Stimulated activated CD4-positive, alpha-beta T cell treated with anti-CD3 and anti-CD28 coated beads, TNF-alpha, amount 100 ng/mL, for 4 hours (primary cell): Measurements from ENCODE around the gene FER1L5.

Source experiments
- DNase-seq, 3 experiments: peaks; one replicate each; pipeline ENCODE4 v3.0.0-alpha.2; 2020; ENCODE audit warnings: low read depth in 3 of 3

Gene FER1L5

DNA sequence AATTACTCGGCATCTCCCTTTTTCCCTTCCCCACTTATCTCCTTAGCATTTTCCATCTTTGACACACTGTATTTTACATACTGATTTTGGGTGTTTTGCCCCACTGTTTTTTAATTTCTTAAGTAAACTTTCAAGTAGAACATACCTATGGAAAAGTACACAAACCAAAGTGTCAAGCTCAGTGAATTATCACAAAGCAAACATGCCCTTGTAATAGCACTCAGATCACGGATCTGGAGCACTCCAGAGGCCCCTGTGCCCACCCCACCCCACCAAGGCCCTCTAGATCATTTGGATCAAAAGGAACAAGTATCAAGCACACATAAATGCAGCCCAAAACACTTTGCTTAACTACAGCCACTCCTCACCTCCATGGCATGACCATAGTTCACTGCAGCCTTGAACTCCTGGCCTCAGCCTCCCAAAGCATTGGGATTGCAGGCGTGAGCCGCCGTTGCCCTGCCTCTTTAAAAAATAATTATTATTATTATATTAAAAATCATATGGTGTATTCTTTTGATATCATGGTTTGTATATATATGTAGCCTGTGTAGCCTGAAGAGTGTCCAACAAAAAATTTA is 38.1 kb downstream of the FER1L5 start:
- no peak for DNase-seq

DNA sequence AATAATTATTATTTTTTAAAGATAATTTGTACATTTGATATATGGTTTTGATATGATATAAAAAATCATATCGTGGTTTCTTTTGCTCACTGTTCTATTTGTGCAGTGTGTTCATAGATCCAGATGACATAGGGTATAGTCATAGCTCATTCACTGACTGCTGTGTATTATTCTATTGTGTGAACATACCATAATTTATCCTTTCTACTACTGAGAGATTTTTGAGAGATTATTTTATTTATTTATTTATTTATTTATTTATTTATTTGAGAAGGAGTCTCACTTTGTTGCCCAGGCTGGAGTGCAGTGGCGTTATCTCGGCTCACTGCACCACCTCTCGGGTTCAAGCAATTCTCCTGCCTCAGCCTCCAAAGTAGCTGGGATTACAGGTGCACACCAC is 39.0 kb downstream of the FER1L5 start:
- no peak for DNase-seq

DNA sequence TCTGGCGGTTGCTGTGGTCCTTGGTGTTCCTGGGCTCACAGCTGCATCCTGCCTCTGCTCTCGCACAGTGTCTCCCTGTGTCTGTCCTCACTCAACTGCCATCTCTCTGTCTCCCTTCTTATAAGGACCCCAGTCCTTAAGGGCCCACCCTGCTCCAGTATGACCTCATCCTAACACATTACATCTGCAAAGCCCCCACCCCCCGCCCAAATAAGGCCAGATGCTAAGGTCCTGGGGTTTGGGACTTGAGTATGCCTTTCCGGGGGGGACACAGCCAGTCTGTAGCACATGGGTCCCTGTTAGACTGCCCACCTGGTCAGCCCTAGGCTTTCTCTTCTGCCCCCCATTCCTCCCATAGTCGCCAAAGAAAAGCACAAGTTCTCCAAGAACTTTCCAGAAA is 40.7 kb downstream of the FER1L5 start:
- DNase-seq = no peak

DNA sequence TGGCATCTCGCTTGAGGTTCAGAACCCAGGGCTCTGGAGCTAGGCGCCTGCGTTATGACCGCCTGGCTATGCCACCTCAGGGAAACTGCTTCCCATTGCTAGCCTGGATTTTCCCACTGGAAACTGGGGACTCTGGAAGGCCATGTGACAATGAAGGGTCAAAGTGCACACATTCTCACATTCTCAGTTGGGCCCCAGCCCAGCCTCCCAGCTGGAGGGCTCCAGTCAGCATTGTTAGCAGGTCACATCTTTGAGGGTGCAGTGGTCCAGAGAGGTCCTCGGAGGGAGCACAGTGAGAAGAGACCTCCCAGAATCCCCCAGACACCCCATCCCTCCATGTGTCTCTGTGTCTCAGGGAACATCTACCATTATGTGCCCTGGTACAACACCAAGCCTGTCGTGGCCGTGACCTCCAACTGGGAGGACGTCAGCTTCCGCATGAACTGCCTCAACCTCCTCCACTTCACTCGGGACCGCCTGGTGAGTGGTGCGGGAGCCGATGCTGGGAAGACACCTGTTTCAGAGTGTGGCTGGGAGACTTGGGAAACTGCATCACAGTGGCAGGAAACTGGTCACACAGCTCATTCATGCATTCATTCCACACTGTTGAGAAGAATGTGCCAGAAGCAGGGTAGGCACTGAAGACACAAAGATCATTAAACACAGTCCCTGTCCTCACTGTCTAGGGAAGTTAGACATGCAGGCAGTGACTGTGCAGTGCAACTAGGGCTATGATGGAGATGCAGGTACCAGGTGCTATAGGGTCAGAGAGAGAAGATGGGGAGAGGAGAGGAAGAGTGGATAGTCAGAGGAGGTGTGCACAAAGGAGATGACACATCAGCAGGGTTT is 41.6 kb downstream of the FER1L5 start:
- DNase-seq = no peak

DNA sequence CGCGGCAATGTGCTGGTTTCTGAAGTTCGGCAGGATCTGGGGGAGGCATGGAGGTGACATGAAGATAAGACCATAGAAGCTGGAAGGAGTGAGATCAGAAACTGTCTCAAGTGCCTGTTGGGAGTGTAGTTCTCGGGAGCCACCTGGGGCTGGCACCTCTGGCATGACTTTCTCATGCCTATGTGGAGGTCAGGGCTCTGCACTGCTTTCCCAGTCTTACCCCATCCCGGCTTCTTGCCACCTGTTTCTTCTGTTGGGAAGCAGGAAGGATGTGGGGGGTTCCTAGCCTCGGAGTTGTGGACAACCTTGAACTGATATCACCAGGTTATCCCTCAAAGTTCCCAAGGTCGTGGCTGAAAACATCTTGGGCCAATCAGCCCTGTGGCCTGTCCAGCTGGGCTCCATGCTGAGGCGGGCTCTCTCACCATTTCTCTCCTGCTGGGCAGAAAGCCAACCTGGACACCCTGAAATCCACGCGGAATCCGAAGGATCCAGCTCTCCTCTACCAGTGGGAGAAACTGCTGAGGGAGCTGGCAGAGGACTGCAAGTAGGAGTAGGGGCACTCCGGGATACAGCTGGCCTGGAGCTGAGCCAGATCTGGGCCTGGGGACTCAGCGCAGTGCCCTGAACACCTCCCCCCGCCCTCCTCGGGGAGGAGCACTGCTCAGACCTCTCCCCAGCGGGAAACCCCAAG is 42.5 kb downstream of the FER1L5 start:
- DNase-seq = no peak

DNA sequence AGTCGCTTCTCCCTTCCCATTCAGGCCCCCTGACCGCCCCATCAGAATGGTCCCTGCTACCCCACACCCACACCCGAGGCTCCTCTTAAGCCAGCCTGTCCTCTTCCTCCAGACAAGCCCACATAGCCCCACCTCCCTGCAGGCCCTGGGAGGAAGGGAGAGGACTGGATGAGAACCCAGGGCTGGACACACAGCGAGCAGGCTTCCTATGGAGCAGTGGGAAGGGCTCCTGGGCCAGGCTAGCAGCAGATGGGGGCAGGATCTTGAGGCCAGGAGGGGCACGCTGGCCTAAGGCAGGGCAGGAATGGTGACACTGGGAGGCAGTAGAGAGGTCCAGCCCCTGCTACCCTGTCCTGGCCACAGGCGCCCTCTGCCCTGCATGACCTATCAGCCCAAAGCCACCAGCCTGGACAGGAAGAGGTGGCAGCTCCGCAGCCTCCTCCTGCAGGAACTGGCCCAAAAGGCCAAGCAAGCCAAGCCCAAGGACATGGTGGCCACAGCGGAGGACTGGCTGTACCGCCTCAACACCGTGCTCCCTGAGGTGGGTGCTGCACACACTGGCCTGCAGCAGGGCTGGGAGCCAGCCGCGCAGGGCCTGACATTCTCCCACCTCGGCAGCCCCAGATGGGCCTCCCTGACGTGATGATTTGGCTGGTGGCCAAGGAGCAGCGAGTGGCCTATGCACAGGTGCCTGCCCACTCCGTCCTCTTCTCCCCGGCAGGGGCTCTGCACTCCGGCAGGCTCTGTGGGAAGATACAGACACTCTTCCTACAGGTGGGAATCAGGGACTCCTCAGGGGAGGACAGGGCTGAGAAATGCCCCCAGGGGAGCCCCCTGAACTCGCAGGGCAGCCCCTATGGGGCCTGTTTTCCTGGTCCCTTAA is 43.3 kb downstream of the FER1L5 start:
- no peak for DNase-seq

DNA sequence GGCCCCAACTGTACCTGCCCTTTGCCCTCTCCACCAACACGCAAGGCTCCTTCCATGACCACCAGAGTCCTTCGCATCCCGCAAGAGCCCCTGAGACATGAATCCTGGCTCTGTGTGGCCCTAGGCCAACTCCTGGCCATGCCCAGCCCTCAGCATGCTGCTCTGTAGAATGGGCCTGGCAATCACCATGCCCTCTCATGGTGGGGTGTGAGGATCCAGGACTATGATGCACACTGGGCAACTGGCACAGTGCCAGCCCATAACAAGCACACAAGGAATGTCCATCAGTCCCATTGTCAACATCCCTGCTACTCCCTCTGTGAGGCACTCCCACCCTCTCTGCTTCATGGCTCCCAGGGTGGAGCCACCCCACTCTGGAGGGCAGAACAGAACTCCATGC is 44.7 kb downstream of the FER1L5 start:
- DNase-seq = no peak

DNA sequence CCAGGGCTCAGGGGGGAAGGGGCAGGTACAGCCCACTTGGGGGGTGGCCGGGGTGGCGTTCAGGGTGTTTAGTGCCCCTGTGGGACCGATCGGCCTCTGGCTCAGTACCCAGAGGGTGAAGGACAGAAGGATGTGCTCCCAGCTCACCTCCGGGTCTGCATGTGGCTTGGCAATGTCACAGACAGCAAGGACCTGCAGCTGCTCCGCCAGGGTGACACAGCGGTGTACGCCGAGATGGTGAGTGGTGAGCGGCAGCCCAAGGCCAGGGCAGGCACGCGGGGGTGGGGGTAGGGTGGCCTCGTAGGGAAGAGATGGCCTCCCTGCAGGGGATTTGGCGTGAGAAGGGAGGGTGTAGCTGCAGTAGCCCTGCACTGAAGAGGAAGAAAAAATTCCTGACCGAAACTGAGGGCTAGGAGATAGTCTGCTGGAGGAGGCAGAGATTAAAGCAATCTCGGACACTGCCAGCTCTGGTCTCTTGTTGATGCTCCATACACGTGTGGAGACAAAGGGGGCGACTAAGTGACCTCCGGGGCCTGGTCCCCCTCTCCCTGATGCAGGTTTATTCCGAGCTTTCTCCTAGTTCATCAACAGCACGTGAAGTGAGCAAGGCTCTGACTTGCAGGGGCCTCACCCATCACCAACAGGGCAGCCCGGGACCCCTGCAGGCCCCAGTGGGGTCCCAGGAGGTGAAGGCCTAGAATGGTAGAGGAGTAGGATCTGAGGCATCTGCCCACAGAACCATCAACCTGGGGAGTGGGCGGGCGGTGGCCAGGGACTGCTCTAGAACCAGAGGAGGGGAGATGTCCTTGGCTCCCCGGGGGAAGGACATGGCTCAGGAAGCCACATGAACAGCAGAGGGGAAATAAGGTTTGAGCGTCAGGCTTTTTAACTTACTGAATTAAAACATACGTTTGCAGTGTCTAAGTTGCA is 45.4 kb downstream of the FER1L5 start:
- no peak for DNase-seq

DNA sequence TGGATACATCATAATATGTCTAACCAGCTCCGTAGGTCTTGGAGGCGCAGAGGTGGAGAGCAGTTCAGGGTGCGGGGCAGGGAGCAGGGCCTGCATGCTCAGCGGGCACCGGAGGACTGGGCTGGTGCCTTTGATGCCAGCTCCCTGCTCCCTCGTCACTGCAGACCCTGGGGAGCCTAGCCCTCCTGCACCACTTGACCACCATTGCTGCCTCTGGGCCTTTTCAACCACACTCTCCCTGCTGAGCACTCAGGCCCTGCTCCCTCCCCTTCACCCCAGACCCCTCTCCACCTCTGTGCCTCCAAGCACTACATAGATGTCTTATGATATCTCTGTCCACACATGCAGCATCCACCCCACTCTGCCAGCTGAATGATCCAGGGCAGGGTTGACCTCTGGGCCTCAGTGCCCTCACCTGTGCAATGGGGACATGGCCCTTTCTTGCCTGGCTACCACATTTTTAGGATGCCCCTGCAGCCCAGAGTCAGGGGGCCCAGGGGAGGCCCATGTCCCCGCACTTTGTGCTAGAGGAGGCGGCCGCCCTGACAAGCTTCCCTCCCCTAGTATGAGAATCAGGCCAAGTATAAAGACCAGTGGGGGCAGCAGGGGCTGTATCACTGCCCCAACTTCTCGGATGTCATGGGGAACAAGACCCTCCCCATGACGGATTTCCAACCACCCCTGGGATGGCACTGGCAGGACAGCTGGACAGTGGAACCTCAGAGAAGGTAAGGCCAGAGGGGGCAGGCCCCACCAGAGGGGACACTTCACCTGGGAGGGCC is 46.3 kb downstream of the FER1L5 start:
- DNase-seq = no peak

DNA sequence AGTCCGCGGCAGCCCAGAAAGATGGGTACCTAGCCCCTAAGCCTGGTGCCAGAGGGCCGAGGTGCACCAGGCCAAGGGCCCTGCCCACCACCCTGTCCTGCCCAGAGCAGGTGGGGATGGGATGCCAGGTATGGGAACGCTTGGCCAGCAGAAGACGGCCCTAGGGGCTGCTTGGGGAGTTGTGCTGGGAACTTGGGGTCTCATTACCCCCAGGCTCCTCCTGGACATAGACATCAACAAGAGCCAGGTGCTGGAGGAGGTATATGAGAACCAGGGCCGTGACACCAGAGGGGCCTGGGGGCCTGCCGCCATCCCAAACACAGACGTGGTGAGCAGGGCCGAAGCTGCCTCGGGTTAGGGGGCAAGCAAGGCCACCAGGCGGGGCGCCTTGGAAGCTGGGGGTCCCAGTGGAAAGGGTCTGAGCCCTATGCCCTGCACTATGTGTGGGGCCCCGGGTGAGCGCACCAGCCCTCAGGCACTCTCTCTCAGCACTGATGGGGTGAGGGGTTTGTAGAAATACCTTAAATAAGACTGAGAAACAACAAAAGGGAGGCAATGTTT is 46.9 kb downstream of the FER1L5 start:
- DNase-seq = no peak

DNA sequence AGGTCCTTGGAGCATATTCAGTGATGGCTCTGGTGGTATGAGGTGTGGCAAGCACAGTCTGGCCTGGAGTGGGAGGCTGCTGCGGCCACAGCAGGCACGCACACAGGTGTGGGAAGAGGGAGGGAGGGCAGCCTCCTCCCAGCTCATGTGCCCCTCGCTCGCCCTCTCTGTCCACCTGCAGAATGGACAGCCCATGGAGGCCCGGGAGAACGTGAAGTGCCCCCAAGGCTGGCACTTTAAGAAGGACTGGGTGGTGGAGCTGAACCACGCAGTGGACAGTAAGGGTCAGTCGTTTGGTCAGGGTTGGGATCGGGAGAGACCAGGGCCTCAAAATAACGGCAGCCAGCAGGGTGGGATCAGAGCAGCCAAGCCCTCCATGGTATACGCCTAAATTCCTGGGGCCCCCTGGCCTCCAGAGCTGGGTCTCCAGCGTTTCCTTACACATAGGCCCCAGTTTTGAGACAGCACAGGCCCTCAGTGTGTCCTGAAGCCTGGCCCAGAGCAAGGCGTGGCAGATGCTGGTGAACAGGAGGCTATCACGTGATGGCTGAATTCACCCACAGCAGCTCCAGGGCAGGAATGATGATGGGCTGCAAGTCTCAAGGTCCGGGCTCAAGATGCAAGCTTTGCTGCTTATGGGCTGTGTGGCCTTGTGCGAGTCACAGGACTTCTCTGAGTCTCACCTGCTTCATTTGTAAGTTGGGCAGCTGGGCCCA is 47.9 kb downstream of the FER1L5 start:
- no peak for DNase-seq

DNA sequence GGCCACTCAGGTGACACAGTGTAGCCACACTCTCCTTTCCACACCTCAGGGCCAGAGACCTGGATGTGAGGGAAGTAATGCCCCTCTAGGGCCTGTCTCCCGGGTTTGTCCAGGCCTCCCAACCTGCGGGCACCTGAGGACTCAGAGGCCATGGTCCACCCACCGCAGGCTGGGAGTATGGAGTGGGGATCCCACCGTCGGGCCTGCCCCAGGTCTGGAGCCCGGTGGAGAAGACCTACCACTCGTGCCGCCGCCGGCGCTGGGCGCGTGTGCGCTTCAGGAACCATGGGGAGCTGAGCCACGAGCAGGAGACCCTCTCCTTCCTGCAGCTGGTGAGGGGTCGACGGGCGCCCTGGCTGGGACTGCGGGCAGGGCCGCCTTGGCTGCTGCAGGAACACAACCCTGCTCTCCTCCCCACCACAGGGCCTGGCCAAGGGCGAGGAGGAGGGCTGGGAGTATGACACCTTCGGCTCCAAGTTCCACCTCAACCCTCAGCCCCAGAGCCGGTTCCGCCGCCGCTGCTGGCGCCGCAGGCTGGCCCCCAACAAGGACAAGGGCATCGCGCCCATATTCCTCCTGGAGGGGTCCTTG is 48.6 kb downstream of the FER1L5 start:
- no peak for DNase-seq

DNA sequence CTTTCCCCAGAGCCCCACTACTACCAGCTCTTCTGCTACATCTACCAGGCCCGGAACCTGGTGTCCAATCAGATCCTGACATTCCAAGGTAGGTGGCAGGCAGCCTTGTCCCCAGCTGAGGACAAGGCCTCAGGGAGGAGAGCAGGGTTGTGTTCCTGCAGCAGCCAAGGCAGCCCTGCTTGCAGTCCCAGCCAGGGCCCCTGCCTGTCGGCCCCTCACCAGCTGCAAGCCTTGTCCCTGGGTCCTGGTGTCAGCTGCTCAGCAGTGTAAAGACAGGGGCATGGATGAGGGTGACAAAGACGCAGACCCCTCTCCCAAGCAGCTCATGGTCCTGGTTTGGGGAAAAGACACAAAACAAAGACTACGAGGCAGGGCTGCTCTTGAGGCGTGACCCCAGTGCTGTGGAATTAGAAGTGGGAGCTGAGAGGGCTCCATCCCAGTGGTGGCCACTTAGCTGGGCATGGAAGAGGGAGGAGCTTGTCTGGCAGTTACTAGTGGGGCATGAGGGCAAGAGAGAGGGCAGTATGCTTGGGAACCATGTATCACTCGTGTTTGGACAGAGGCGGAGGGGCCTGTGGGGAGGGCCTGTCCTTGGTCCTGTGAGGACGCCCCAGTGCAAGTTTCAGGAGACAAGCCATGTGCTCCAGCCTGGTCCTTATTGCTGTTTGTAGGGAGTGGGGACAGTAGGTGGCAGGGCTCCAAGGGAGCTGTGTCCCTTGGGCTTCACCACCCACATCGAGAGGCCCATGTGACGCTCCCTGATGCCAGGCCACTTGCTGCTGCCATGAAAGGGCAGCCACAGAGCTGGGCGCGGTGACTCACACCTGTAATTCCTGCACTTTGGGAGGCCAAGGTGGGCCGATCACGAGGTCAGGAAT is 49.8 kb downstream of the FER1L5 start:
- no peak for DNase-seq

DNA sequence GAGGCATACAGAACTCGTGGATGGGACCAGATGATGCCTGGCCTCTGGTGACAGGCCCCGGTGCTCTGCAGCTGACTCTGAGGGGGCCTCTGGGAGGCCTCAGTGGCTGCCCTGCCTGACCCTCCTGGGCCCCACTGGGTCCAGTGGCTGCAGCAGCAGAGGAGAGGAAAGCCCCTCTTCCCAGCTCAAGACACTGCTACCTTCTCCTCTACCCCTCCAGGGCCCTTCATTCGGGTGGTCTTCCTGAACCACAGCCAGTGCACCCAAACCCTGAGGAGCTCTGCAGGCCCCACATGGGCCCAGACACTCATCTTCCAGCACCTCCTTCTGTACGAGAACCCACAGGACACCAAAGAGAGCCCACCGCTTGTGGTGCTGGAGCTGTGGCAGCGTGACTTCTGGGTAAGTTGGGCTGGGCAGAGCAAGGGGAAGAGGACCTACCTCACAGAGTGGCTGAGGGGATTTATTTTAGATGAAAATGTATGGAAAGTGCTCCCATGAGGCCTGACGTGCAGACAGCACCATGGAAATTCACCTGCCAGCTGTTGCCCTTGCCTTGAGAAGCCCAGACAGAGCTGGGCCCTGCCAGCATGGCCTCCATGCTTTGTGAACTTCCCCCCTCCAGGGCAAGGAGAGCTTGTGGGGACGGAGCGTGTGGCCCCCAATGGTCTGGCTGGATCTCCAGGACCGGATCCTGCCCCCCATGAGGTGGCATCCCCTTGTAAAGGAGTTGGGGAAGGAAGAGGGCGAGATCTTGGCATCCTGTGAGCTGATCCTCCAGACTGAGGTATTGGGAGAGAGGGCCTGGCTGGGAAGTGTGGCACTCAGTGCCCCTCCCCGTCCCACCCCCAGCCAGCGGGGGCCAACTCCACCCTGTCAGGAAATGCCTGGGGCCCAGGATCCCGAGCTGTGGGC is 51.0 kb downstream of the FER1L5 start:
- DNase-seq = no peak

DNA sequence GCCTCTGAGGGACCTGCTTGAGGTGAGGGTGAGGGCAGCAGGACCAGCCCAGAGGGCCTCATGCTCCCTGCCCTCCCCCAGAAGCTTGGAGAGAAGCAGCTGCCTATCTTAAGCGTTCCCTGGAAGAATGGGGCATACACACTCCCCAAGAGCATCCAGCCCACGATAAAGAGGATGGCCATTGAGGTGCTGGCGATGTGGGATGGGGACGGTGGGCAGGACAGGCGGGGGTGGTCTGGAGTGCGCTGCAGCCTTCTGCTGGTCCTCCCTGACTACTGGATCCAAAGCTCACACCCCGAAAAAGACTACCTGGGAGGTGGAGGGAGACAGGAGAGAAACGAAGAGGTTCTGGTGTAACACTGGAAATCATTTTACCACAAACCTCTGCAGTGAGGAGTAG is 51.7 kb downstream of the FER1L5 start:
- DNase-seq = no peak

DNA sequence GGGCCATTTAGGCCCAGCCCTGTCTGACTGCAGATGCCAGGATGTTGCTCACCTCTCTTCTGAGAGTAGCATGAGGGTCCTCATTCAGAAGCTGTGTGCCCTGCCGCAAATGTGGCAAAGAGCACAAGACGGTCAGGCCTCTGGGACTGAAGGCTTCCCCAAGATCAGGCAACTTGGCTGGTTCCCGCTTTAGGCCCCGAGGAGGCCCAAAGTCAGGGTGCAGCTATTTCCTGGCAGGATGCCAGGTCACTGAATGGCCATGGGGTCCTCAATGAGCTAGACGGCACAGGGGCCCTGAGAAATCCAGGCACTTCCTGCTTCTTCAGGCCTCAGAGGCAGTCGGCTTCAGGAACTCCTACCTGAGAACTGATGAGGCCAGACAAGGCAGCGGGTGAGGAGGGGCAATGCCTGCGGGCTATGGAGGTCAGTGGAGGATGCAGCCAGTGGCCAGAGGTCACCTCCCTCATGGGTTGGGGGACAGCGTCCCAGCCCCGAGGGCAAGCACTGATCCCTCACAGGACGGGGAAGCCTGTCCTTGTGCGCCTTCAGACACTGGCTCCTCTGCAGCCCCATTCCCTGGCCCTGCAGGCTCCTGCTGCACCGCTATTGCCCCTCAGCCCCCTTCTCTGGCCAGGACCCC is 52.4 kb downstream of the FER1L5 start:
- no peak for DNase-seq
